Prostate gland (tissue), 2 donors: ENCODE measurements around the gene TMEM50B. TPM values are rescaled to one million over a fixed set of nuclear protein-coding genes. Genes with fewer than 3 reads are reported as not detected.

ENCODE experiments used
- DNase-seq: peaks from one replicate; pipeline ENCODE4 v3.0.0-alpha.2; 2019; ENCODE audit warnings: low spot score
- H3K27ac ChIP-seq, 2 donors: fragments of 200-600 bp; sonication (generic); 2 replicates each; pipeline ENCODE4 v1.5.1; 2017 to 2019
- H3K27me3 ChIP-seq: fragments of 200-600 bp; sonication (generic); replicated peaks from 2 replicates; pipeline ENCODE4 v1.5.1; 2019; ENCODE audit not compliant: insufficient read depth
- H3K36me3 ChIP-seq, 2 donors: fragments of 200-600 bp; sonication (generic); 1 replicate in 1 of 2; 2 replicates in 1 of 2; pipeline versions ENCODE4 v1.5.1 to v1.8.1; 2017 to 2019
- H3K4me1 ChIP-seq: fragments of 200-600 bp; sonication (generic); replicated peaks from 2 replicates; pipeline ENCODE4 v1.5.1; 2019
- H3K4me3 ChIP-seq, 2 donors: fragments of 200-600 bp; sonication (generic); 2 replicates each; pipeline ENCODE4 v1.5.1; 2017 to 2019
- H3K9me3 ChIP-seq: fragments of 200-600 bp; sonication (generic); 2 replicates; pipeline ENCODE4 v1.5.1; 2017
- POLR2A ChIP-seq: fragments of 450-650 bp; IDR thresholded peaks from one replicate; pipeline ENCODE4 v1.6.1; 2016; ENCODE audit warnings: antibody characterized with exemption, mild to moderate bottlenecking
- POLR2AphosphoS5 ChIP-seq: sonication (generic); formaldehyde crosslinking; IDR thresholded peaks from one replicate; pipeline ENCODE4 v1.6.1; 2017; ENCODE audit warnings: antibody characterized with exemption
- WGBS: methylation state at CpG from one replicate; pipeline ENCODE4 v1.1.5; 2018; 5-methylcytosine and 5-hydroxymethylcytosine counted together
- intact Hi-C: fragments of 100-400 bp; cut with DNase I; formaldehyde crosslinking; loops from one replicate; pipeline ENCODE4 v1.14.2; 2022
- total RNA-seq, 2 donors: library from RNA; depleted of rRNA; stranded (reverse); fragments of >200 nt; gene quantifications; one replicate each; pipeline ENCODE4 v1.1.0, GENCODE V29; 2016
- TF ChIP-seq, protein P1 (sequence below), 4 experiments: fragments of 200-600 bp in 2 of 4; fragments of 450-650 bp in 2 of 4; sonication (generic) in 2 of 4; IDR thresholded peaks; 1 replicate in 3 of 4; 2 replicates in 1 of 4; pipeline ENCODE4 v1.5.1; 2016 to 2019; ENCODE audit warnings: antibody characterized with exemption in 4 of 4, mild to moderate bottlenecking in 2 of 4, moderate library complexity in 2 of 4

Gene TMEM50B
- total RNA-seq, 2 donors from 2014 or later, result 65.9 to 67.4 TPM

DNA sequence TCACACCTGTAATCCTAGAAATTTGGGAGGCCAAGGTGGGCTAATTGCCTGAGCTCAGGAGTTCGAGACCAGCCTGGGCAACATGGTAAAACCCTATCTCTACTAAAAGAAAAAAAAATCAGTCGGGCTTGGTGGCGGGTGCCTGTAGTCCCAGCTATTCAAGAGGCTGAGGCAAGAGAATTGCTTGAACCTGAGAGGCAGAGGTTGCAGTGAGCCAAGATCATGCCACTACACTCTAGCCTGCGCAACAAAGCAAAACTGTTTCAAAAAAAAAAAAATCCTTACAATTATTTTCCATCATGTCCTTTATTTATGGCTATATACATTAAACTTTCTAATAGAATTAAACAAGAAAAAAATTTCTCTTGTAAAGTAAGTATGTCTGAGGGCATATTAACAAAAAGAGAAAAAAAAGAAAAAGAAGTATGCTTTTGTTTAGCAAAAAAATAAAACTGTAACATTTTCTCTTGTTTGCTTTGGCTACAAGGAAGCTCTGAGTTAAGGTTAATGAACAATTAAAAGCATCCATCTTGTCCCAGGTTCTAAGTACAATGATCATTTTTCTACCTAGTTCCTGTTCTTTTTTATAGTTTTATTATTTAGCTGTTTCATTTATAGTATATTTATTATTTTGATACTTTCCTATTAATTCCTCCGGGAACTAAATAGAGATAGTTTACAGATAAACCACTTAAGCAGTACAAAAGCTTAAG lies 18.1 kb downstream of the TMEM50B start:
- Histone ChIP-seq H3K4me1 (no peaks in the 10 kb centered on the region), H3K36me3 (no peaks in the 10 kb centered on the region), H3K27ac (no peak overlapping the region), H3K27me3 (no peaks in the 10 kb centered on the region), H3K4me3 (no peak overlapping the region), H3K9me3 (no peaks in the 10 kb centered on the region)
- WGBS, result 76% methylated on average over 5 of the region's 5 CpGs
- DNase-seq, result no peak
- TF ChIP-seq, protein P1, sequence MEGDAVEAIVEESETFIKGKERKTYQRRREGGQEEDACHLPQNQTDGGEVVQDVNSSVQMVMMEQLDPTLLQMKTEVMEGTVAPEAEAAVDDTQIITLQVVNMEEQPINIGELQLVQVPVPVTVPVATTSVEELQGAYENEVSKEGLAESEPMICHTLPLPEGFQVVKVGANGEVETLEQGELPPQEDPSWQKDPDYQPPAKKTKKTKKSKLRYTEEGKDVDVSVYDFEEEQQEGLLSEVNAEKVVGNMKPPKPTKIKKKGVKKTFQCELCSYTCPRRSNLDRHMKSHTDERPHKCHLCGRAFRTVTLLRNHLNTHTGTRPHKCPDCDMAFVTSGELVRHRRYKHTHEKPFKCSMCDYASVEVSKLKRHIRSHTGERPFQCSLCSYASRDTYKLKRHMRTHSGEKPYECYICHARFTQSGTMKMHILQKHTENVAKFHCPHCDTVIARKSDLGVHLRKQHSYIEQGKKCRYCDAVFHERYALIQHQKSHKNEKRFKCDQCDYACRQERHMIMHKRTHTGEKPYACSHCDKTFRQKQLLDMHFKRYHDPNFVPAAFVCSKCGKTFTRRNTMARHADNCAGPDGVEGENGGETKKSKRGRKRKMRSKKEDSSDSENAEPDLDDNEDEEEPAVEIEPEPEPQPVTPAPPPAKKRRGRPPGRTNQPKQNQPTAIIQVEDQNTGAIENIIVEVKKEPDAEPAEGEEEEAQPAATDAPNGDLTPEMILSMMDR (IDR thresholded peaks at IDR 0.05), result no peak
- no peak for TF ChIP-seq POLR2AphosphoS5
- no peak for TF ChIP-seq POLR2A
- intact Hi-C loops, result no loop called here

DNA sequence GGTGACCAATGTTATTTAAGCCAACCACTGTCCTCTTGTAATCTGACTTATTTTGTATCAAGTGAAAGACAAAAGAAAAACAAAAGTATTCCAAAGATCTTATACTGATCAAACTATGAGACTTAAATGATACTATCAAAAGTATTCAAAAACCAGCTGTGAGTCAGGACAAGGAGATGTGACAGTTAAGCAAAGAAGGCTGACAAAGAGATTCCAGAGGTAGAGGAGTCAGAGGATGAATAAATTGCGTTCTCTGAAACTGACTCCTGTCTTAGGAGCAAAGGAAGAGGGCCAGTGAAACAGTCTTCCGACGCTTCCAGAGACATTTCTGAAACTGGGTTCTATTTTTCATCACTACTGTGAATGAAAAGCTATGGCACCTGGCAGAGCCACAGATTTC lies 20.9 kb downstream of the TMEM50B start:
- DNase-seq, result no peak
- H3K27me3 ChIP-seq, result no peaks in the 10 kb centered on the region
- TF ChIP-seq POLR2A, result no peak
- no peak for TF ChIP-seq POLR2AphosphoS5
- intact Hi-C loops, result no loop called here
- no peak overlapping the region for H3K27ac ChIP-seq
- no peak overlapping the region for H3K4me3 ChIP-seq
- WGBS, result 95% methylated on average over 3 of the region's 3 CpGs
- H3K36me3 ChIP-seq, result no peaks in the 10 kb centered on the region
- H3K4me1 ChIP-seq, result no peaks in the 10 kb centered on the region
- no peaks in the 10 kb centered on the region for H3K9me3 ChIP-seq

DNA sequence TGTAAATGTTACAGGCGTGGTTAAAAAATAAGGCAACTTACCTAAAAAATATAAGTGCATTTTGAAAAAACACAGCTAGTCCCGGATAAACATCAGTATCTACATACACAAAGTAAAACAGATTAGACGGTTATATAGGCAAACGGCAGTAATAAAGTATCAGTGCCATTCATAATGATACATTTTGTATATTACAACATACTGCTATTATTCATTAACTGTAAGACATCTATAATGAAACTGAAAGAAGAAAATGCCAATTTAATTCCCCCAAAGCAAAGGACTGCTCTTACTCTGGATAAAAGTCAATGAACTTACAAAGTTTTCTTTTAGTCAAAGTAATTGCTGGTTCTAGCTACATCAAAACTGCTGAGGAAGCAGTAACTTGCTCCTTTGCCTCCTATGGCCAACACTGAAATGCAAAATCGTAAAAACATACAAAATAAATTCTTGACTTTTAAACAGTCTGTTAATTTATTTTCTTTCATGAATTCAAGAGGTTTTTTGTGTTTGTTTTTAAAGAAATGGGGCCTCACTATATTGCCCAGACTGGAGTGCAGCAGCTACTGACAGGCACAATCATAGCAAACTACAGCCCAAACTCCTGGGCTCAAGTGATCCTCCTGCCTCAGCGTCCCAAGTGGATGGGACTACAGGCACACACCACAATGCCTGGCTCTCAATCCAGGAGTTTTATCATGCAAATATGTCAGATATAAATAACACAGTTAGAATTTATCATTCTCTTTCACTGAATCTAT lies 23.9 kb downstream of the TMEM50B start:
- Histone ChIP-seq H3K27ac (no peak overlapping the region), H3K4me3 (no peak overlapping the region), H3K9me3 (no peaks in the 10 kb centered on the region), H3K27me3 (no peaks in the 10 kb centered on the region), H3K36me3 (no peaks in the 10 kb centered on the region), H3K4me1 (no peaks in the 10 kb centered on the region)
- 78% methylated on average over 6 of the region's 6 CpGs for WGBS
- intact Hi-C loops, result no loop called here
- DNase-seq, result no peak
- no peak for TF ChIP-seq POLR2A
- TF ChIP-seq, protein P1 (IDR thresholded peaks at IDR 0.05), result no peak
- TF ChIP-seq POLR2AphosphoS5, result no peak

DNA sequence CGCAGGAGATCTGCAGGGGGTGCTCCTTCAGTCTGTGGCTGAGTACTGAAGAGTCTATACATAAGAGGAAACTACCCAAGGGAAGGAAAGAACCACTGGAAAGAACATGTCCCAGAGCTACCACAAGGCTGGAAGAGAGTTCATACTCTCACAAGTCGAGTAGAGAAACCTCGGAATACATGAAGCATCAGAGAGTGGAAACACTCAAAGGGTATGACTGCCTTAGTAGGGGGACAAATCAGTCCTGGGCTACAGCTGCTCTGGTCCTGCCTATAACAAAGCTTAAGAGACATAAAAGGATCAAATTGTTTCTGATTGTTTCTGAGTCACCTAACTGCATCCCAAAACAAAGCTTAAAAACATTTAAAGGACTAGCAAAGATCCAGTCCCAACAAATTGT lies 27.4 kb downstream of the TMEM50B start:
- WGBS, result 93% methylated on average over 3 of the region's 3 CpGs
- H3K27ac ChIP-seq, result peak overlapping the region; percentile 25 to 28

GRCh38 chr21:33451634-33452071 lies 28.1 kb downstream of the TMEM50B start:
- WGBS, result 71% methylated on average over 1 of the region's 1 CpG
- peak; percentile 56 for DNase-seq
- H3K4me3 ChIP-seq, result no peak overlapping the region
- TF ChIP-seq, protein P1 (IDR thresholded peaks at IDR 0.05), result no peak
- peak; percentile 10 for TF ChIP-seq POLR2AphosphoS5
- TF ChIP-seq POLR2A, result no peak
- intact Hi-C loops, result no loop called here
- H3K4me1 ChIP-seq, result no peaks in the 10 kb centered on the region
- H3K27me3 ChIP-seq, result no peaks in the 10 kb centered on the region
- no peaks in the 10 kb centered on the region for H3K9me3 ChIP-seq
- peak overlapping the region; percentile 25 to 28 for H3K27ac ChIP-seq
- no peaks in the 10 kb centered on the region for H3K36me3 ChIP-seq

More for the DNA sequence above, 27.4 kb downstream of the TMEM50B start:
- TF ChIP-seq POLR2A (no peak), POLR2AphosphoS5 (no peak)
- TF ChIP-seq, protein P1 (IDR thresholded peaks at IDR 0.05), result no peak
- intact Hi-C loops, result no loop called here
- DNase-seq, result no peak
- Histone ChIP-seq H3K4me1 (no peaks in the 10 kb centered on the region), H3K4me3 (no peak overlapping the region), H3K36me3 (no peaks in the 10 kb centered on the region), H3K9me3 (no peaks in the 10 kb centered on the region), H3K27me3 (no peaks in the 10 kb centered on the region)
